ENCODE results near the gene ZNF763. TPM values are rescaled to one million over a fixed set of nuclear protein-coding genes. Genes with fewer than 3 reads are reported as not detected.
A peak's percentile ranks its signal among the peaks of the same experiment; 100 is the strongest.
"Not testable (repeated sequence)": the region's sequence is repeated elsewhere in the genome, so short reads cannot be mapped to it uniquely, and the experiment has no call there.

Gene ZNF763
- total RNA-seq, 1 experiment from 2014 or later: 0.23 TPM

DNA sequence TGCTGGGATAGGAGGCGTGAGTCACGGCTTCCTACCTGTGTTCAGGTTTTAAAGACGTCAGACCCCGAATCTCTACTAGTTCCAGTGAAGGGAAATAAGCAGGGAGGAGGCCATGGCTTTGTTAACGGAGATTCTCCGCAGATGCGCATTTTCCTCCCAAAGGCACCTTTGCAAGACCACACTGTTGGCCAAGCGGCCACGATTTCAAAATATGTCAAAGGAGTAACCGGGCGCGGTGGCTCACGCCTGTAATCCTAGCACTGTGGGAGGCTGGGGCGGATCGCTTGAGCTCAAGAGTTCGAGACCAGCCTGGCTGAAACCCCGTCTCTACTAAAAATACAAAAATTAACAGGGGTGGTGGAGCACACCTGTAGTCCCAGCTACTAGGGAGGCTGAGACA is 21.9 kb downstream of the ZNF763 start:
- Mint-ChIP-seq H3K4me3 (ENCODE audit: unreplicated experiment) (no peak overlapping the region), H3K36me3 (ENCODE audit: insufficient read depth, unreplicated experiment) (no peaks in the 10 kb centered on the region), H3K27me3 (ENCODE audit: insufficient read depth, unreplicated experiment) (no peaks in the 10 kb centered on the region), H3K27ac (ENCODE audit: low read depth, unreplicated experiment) (no peak overlapping the region), H3K9me3 (ENCODE audit: unreplicated experiment) (peaks cover 13% of the 10 kb centered on the region), H3K4me1 (ENCODE audit: insufficient read depth, unreplicated experiment) (no peaks in the 10 kb centered on the region)
- DNase-seq (ENCODE audit: unreplicated experiment): no peak
- TF ChIP-seq, protein P1, sequence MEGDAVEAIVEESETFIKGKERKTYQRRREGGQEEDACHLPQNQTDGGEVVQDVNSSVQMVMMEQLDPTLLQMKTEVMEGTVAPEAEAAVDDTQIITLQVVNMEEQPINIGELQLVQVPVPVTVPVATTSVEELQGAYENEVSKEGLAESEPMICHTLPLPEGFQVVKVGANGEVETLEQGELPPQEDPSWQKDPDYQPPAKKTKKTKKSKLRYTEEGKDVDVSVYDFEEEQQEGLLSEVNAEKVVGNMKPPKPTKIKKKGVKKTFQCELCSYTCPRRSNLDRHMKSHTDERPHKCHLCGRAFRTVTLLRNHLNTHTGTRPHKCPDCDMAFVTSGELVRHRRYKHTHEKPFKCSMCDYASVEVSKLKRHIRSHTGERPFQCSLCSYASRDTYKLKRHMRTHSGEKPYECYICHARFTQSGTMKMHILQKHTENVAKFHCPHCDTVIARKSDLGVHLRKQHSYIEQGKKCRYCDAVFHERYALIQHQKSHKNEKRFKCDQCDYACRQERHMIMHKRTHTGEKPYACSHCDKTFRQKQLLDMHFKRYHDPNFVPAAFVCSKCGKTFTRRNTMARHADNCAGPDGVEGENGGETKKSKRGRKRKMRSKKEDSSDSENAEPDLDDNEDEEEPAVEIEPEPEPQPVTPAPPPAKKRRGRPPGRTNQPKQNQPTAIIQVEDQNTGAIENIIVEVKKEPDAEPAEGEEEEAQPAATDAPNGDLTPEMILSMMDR (IDR thresholded peaks at IDR 0.05; ENCODE audit: unreplicated experiment): no peak
- ChIA-PET CTCF (interaction anchor here (0.7 to 9.4 kb wide), 6 partner anchors 29 to 253 kb away, joined by 4 to 142 read pairs (median 6); partner anchors contain the start of genes ZNF491 and ZNF700), POLR2A (interaction anchor here (1.0 to 4.9 kb wide), 3 partner anchors 19 to 154 kb away, joined by 4 to 67 read pairs (median 24); partner anchors contain the start of genes ZNF20 and ZNF700)
- no TSS peak for BruUV-seq (replicated peaks)
- intact Hi-C loops (cut with micrococcal nuclease): loop anchor here (5.0 kb wide), 2 partner anchors 174 to 329 kb away; partner anchors contain the start of gene ZNF440

- ChIA-PET POLR2A (interaction anchor here (0.6 to 4.9 kb wide), 8 partner anchors 20 to 812 kb away, joined by 3 to 67 read pairs (median 4); partner anchors contain the start of genes ZNF136, ZNF20 and ZNF700), CTCF (interaction anchor here (0.6 to 9.4 kb wide), 22 partner anchors 10 to 406 kb away, joined by 3 to 142 read pairs (median 3); partner anchors contain the start of genes ZNF20, ZNF491 and ZNF700)
- Mint-ChIP-seq H3K9me3 (ENCODE audit: unreplicated experiment) (peaks cover 10% of the 10 kb centered on the region), H3K4me3 (ENCODE audit: unreplicated experiment) (peak overlapping the region; percentile 80), H3K4me1 (ENCODE audit: insufficient read depth, unreplicated experiment) (no peaks in the 10 kb centered on the region), H3K36me3 (ENCODE audit: insufficient read depth, unreplicated experiment) (no peaks in the 10 kb centered on the region), H3K27ac (ENCODE audit: low read depth, unreplicated experiment) (peak overlapping the region; percentile 20), H3K27me3 (ENCODE audit: insufficient read depth, unreplicated experiment) (no peaks in the 10 kb centered on the region)
- peak; percentile 88 for DNase-seq (ENCODE audit: unreplicated experiment)
- BruUV-seq (replicated peaks): TSS peak; percentile 95
- TF ChIP-seq, protein P1 (IDR thresholded peaks at IDR 0.05; ENCODE audit: unreplicated experiment): no peak
- intact Hi-C loops (cut with micrococcal nuclease): loop anchor here (1.0 to 5.0 kb wide), 5 partner anchors 64 to 330 kb away; partner anchors contain the start of gene ZNF440
Measured at GRCh38 chr19:11987405-11988281, 22.8 kb downstream of the ZNF763 start.

DNA sequence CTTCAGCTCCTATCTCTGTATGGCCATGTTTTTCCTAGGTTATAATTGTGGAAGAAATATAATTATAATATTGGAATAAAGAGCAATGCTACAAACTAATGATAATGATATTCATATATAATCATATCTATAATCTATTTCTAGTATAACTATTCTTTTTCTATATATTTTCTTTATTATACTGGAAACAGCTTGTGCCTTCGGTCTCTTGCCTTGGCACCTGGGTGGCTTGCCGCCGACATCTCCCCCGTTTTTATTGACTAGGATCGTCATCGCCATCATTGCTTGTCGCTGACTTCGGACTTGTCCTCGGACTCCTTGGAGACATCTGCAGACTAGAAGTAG is 24.2 kb downstream of the ZNF763 start:
- TF ChIP-seq, protein P1 (IDR thresholded peaks at IDR 0.05; ENCODE audit: unreplicated experiment): no peak
- ChIA-PET CTCF (interaction anchor here (0.6 to 9.4 kb wide), 26 partner anchors 8 to 343 kb away, joined by 3 to 142 read pairs (median 4); partner anchors contain the start of genes ZNF440, ZNF491 and ZNF700), POLR2A (interaction anchor here (1.0 to 4.9 kb wide), 6 partner anchors 64 to 562 kb away, joined by 3 to 67 read pairs (median 4); partner anchors contain the start of genes ZNF20 and ZNF700)
- Mint-ChIP-seq H3K4me3 (ENCODE audit: unreplicated experiment) (peak overlapping the region; percentile 80), H3K27me3 (ENCODE audit: insufficient read depth, unreplicated experiment) (no peaks in the 10 kb centered on the region), H3K27ac (ENCODE audit: low read depth, unreplicated experiment) (no peak overlapping the region), H3K36me3 (ENCODE audit: insufficient read depth, unreplicated experiment) (no peaks in the 10 kb centered on the region), H3K9me3 (ENCODE audit: unreplicated experiment) (peaks cover 13% of the 10 kb centered on the region), H3K4me1 (ENCODE audit: insufficient read depth, unreplicated experiment) (no peaks in the 10 kb centered on the region)
- no TSS peak for BruUV-seq (replicated peaks)
- intact Hi-C loops (cut with micrococcal nuclease): loop anchor here (1.0 to 5.0 kb wide), 3 partner anchors 177 to 332 kb away; partner anchors contain the start of gene ZNF440
- no peak for DNase-seq (ENCODE audit: unreplicated experiment)

DNA sequence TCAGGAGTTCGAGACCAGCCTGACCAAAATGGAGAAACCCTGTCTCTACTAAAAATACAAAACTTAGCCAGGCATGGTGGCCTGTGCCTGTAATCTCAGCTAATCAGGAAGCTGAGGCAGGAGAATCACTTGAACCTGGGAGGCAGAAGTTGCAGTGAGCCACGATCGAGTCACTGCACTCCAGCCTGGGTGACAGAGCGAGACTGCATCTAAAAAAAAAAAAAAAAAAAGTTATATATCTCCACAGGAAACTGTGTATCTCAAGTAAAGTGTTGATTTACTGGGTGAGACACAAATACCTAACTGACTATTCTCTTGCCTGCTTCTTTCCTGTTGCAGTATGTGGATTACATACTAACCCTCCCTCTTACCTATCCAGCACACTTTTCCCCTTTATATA is 27.1 kb downstream of the ZNF763 start:
- H3K4me3 Mint-ChIP-seq (ENCODE audit: unreplicated experiment); POLR2A ChIA-PET; DNase-seq (ENCODE audit: unreplicated experiment); intact Hi-C loops (cut with micrococcal nuclease); H3K27ac Mint-ChIP-seq (ENCODE audit: low read depth, unreplicated experiment); H3K27me3 Mint-ChIP-seq (ENCODE audit: insufficient read depth, unreplicated experiment); BruUV-seq (replicated peaks); H3K4me1 Mint-ChIP-seq (ENCODE audit: insufficient read depth, unreplicated experiment); H3K36me3 Mint-ChIP-seq (ENCODE audit: insufficient read depth, unreplicated experiment): not testable (repeated sequence)
- H3K9me3 Mint-ChIP-seq (ENCODE audit: unreplicated experiment): peaks cover 13% of the 10 kb centered on the region
- CTCF ChIA-PET: interaction anchor here (0.7 to 5.3 kb wide), 3 partner anchors 68 to 201 kb away, joined by 4 to 24 read pairs (median 16); partner anchors contain the start of gene ZNF491

Data from MCF 10A (cell line).